Cardiac muscle cell (in vitro differentiated cells and primary cell): ENCODE results near the gene GZMB. TPM values are rescaled to one million over a fixed set of nuclear protein-coding genes. Genes with fewer than 3 reads are reported as not detected.
"Not testable (repeated sequence)": the region's sequence is repeated elsewhere in the genome, so short reads cannot be mapped to it uniquely, and the experiment has no call there.

ENCODE experiments used
- DNase-seq, 2 donors: peaks; one replicate each; pipeline versions ENCODE4 v3.0.0 to v3.0.0-alpha.2; 2010 to 2017; ENCODE audit warnings: low read depth in 1 of 2, low spot score in 1 of 2
- H3K27ac ChIP-seq: fragments of 200-600 bp; sonication (generic); 2 replicates; pipeline ENCODE4 v1.5.1; 2016
- H3K27me3 ChIP-seq: fragments of 200-600 bp; sonication (generic); 2 replicates; pipeline ENCODE4 v1.6.0; 2016; ENCODE audit warnings: control low read depth
- H3K36me3 ChIP-seq: fragments of 200-600 bp; sonication (generic); 2 replicates; pipeline ENCODE4 v1.5.1; 2016; ENCODE audit warnings: control low read depth
- H3K4me1 ChIP-seq: fragments of 200-600 bp; sonication (generic); 2 replicates; pipeline ENCODE4 v1.8.1; 2017; ENCODE audit warnings: low read depth, mild to moderate bottlenecking, mixed run types
- H3K4me3 ChIP-seq: fragments of 200-600 bp; sonication (generic); 2 replicates; pipeline ENCODE4 v1.5.1; 2016; ENCODE audit warnings: mild to moderate bottlenecking
- H3K9me3 ChIP-seq: fragments of 200-600 bp; sonication (generic); 2 replicates; pipeline ENCODE4 v1.5.1; 2017; ENCODE audit warnings: low read depth, mild to moderate bottlenecking, control low read depth
- CTCF ChIP-seq: IDR thresholded peaks from 2 replicates; pipeline ENCODE4 v1.5.1; 2012; ENCODE audit warnings: low read depth, mild to moderate bottlenecking, low read length
- polyA plus RNA-seq: library from polyadenylated mRNA; unstranded; fragments of >200 nt; fragmentation: Nextera tagmentation; extraction: Ambion mirVana; gene quantifications from 2 replicates; pipeline ENCODE4 v1.2.1, GENCODE V29; 2016
- total RNA-seq: library from RNA; depleted of rRNA; stranded (reverse); fragments of >200 nt; gene quantifications from 2 replicates; pipeline ENCODE4 v1.2.3, GENCODE V29; 2016

The GZMB gene
- total and polyA plus RNA-seq, 2 experiments from 2014 or later = not detected

GRCh38 chr14:24606297-24606696 is 27.7 kb downstream of the GZMB start:
- Histone ChIP-seq H3K4me1 (no peaks in the 10 kb centered on the region), H3K36me3 (no peaks in the 10 kb centered on the region), H3K27ac (no peak overlapping the region), H3K27me3 (no peaks in the 10 kb centered on the region), H3K9me3 (no peaks in the 10 kb centered on the region), H3K4me3 (no peak overlapping the region)
- no peak for TF ChIP-seq CTCF
- DNase-seq = no peak

- TF ChIP-seq CTCF = peak; percentile 50
- no peaks in the 10 kb centered on the region for H3K36me3 ChIP-seq
- DNase-seq = no peak
- H3K27ac ChIP-seq = no peak overlapping the region
- no peaks in the 10 kb centered on the region for H3K9me3 ChIP-seq
- no peaks in the 10 kb centered on the region for H3K4me1 ChIP-seq
- H3K4me3 ChIP-seq = no peak overlapping the region
- no peaks in the 10 kb centered on the region for H3K27me3 ChIP-seq
Measured at GRCh38 chr14:24605435-24606190, 28.4 kb downstream of the GZMB start.

DNA sequence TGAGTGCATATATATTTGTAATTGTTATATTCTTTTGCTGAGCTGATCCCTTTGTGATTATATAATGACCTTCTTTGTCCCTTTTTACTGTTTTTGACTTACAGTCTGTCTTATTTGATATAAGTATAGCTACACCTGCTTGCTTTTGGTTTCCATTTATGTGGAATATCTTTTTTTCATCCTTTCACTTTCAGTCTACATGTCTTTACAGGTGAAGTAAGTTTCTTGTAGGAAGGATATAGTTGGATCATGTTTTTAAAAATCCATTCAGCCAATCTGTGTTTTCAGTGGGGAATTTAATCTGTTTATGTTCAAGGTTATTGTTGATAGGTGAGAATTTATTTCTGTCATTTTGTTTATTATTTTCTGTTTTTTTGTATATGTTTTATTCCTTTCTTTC is 36.6 kb downstream of the GZMB start:
- Histone ChIP-seq H3K27me3 (no peaks in the 10 kb centered on the region), H3K9me3 (no peaks in the 10 kb centered on the region), H3K27ac (no peak overlapping the region), H3K36me3 (no peaks in the 10 kb centered on the region), H3K4me1 (no peaks in the 10 kb centered on the region), H3K4me3 (no peak overlapping the region)
- TF ChIP-seq CTCF = no peak
- DNase-seq = no peak

DNA sequence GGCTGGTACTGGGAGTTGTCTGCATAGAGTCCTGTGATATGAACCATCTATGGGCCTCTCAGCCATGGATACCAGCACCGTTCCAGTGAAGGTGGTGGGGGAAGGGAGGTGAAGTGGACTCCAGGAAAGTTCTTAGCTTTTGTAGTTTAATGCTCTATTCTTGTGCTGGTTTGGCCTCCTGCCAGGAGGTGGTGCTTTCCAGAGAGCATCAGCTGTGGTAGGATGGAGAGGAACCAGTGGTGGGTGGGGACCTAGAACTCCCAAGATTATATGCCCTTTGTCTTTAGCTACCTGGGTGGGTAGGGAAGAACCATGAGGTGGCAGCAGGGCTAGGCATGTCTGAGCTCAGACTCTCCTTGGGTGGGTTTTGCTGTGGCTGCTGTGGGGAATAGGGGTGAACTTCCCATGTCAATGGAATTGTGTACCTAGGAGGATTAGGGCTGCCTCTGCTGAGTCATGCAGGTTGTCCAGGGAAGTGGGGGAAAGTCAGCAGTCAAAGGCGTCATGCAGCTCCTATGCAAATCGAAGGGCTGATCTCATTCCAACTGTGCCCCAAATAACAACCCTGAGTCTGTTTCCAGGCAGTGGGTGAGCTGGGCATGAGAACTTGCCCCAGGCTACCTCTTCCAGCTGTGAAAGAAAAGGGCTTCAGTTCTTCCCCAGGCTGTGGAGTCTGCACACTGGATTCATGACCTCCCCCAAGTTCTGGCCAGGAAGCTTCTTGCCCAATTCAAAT is 38.7 kb downstream of the GZMB start:
- Histone ChIP-seq H3K36me3 (no peaks in the 10 kb centered on the region), H3K4me3 (no peak overlapping the region), H3K27me3 (no peaks in the 10 kb centered on the region), H3K27ac (no peak overlapping the region), H3K4me1 (no peaks in the 10 kb centered on the region), H3K9me3 (no peaks in the 10 kb centered on the region)
- TF ChIP-seq CTCF = no peak
- DNase-seq = no peak

DNA sequence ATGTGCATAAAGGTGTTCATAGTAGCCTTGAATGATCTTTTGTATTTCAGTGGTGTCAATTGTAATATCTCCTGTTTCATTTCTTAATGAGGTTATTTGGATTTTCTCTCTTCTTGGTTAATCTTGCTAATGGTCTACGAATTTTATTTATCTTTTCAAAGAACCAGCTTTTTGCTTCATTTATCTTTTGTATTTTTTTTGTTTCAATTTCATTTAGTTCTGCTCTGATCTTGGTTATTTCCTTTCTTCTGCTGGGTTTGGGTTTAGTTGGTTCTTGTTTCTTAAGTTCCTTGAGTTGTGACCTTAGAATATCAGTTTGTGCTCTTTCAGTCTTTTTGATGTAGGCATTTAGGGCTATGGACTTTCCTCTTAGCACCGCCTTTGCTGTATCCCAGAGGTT is 43.0 kb downstream of the GZMB start:
- not testable (repeated sequence) for H3K36me3 ChIP-seq, H3K9me3 ChIP-seq, DNase-seq

DNA sequence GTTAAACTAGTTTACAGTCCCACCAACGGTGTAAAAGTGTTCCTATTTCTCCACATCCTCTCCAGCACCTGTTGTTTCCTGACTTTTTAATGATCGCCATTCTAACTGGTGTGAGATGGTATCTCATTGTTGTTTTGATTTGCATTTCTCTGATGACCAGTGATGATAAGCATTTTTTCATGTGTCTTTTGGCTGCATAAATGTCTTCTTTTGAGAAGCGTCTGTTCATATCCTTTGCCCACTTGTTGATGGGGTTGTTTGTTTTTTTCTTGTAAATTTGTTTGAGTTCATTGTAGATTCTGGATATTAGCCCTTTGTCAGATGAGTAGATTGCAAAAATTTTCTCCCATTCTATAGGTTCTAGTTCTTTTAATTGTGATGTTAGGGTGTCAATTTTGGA is 49.6 kb downstream of the GZMB start:
- not testable (repeated sequence) for DNase-seq, H3K27ac ChIP-seq, H3K27me3 ChIP-seq, H3K9me3 ChIP-seq, H3K4me3 ChIP-seq, H3K36me3 ChIP-seq, H3K4me1 ChIP-seq

More for the DNA sequence above, 43.0 kb downstream of the GZMB start:
- H3K4me1 ChIP-seq, H3K27me3 ChIP-seq, H3K4me3 ChIP-seq, H3K27ac ChIP-seq: not testable (repeated sequence)

Other genes with a start within 250 kb of the GZMB start
- gene NYNRIN, start 235.2 kb downstream of the GZMB start, total RNA-seq = 37.2 and 56.2 TPM in 2 replicates
- gene NYNRIN, start 235.2 kb downstream of the GZMB start, polyA plus RNA-seq = 21.3 and 30.7 TPM in 2 replicates
- 2.3 and 3.3 TPM in 2 replicates for gene CBLN3, start 204.5 kb downstream of the GZMB start, total RNA-seq
- gene CBLN3, start 204.5 kb downstream of the GZMB start, polyA plus RNA-seq = 3.1 and 5.3 TPM in 2 replicates
- 62.2 and 90.7 TPM in 2 replicates for gene KHNYN, start 204.2 kb downstream of the GZMB start, total RNA-seq
- gene KHNYN, start 204.2 kb downstream of the GZMB start, polyA plus RNA-seq = 34.7 and 35.7 TPM in 2 replicates
- gene SDR39U1, start 191.4 kb downstream of the GZMB start, total RNA-seq = 60.4 and 63.9 TPM in 2 replicates
- gene SDR39U1, start 191.4 kb downstream of the GZMB start, polyA plus RNA-seq = 163 TPM in 2 replicates
- gene CMA1, start 125.9 kb downstream of the GZMB start, total RNA-seq = not detected in 2 replicates
- gene CMA1, start 125.9 kb downstream of the GZMB start, polyA plus RNA-seq = not detected in 2 replicates
- gene CTSG, start 57.9 kb downstream of the GZMB start, total RNA-seq = not detected in 2 replicates
- not detected in 2 replicates for gene CTSG, start 57.9 kb downstream of the GZMB start, polyA plus RNA-seq
- not detected in 2 replicates for gene GZMH, start 24.5 kb downstream of the GZMB start, total RNA-seq
- not detected in 2 replicates for gene GZMH, start 24.5 kb downstream of the GZMB start, polyA plus RNA-seq